Stimulated activated CD4-positive, alpha-beta T cell treated with anti-CD3 and anti-CD28 coated beads, Interleukin-1b, Interleukin-23, amount 100 ng/mL, for 4 hours (primary cell): ENCODE measurements around the gene ZBTB16.

ENCODE experiments used
- DNase-seq, 2 donors: peaks; one replicate each; pipeline ENCODE4 v3.0.0-alpha.2; 2020; ENCODE audit warnings: low read depth in 2 of 2

ZBTB16 gene

GRCh38 chr11:114209343-114209742, 149.8 kb downstream of the ZBTB16 start:
- no peak for DNase-seq

GRCh38 chr11:114209904-114210303, 150.4 kb downstream of the ZBTB16 start:
- DNase-seq, result no peak

GRCh38 chr11:114211444-114212121, 152.1 kb downstream of the ZBTB16 start:
- no peak for DNase-seq

GRCh38 chr11:114213622-114214021, 154.1 kb downstream of the ZBTB16 start:
- no peak for DNase-seq

GRCh38 chr11:114215428-114215827, 155.9 kb downstream of the ZBTB16 start:
- no peak for DNase-seq

- DNase-seq, result no peak
Observed at GRCh38 chr11:114215871-114216795, 156.6 kb downstream of the ZBTB16 start.

GRCh38 chr11:114216796-114217180, 157.3 kb downstream of the ZBTB16 start:
- no peak for DNase-seq

GRCh38 chr11:114218508-114218907, 159.0 kb downstream of the ZBTB16 start:
- DNase-seq, result no peak

- no peak for DNase-seq
Observed at GRCh38 chr11:114219559-114220349, 160.2 kb downstream of the ZBTB16 start.

GRCh38 chr11:114221037-114221436, 161.5 kb downstream of the ZBTB16 start:
- no peak for DNase-seq

- no peak for DNase-seq
Observed at GRCh38 chr11:114225661-114226060, 166.2 kb downstream of the ZBTB16 start.

GRCh38 chr11:114226356-114226755, 166.8 kb downstream of the ZBTB16 start:
- DNase-seq, result no peak

- DNase-seq, result no peak
Observed at GRCh38 chr11:114228435-114229411, 169.2 kb downstream of the ZBTB16 start.

GRCh38 chr11:114230031-114230704, 170.7 kb downstream of the ZBTB16 start:
- no peak for DNase-seq

GRCh38 chr11:114232400-114233059, 173.0 kb downstream of the ZBTB16 start:
- DNase-seq, result no peak

- no peak for DNase-seq
Observed at GRCh38 chr11:114233755-114234154, 174.2 kb downstream of the ZBTB16 start.

GRCh38 chr11:114236829-114237228, 177.3 kb downstream of the ZBTB16 start:
- no peak for DNase-seq

- no peak for DNase-seq
Observed at GRCh38 chr11:114237321-114238280, 178.1 kb downstream of the ZBTB16 start.

GRCh38 chr11:114239753-114240161, 180.2 kb downstream of the ZBTB16 start:
- DNase-seq, result no peak
